ENCODE data around the gene FNDC3A. TPM values are rescaled to one million over a fixed set of nuclear protein-coding genes. Genes with fewer than 3 reads are reported as not detected.
"Not testable (repeated sequence)": the region's sequence is repeated elsewhere in the genome, so short reads cannot be mapped to it uniquely, and the experiment has no call there.

The FNDC3A gene
- total RNA-seq, 1 experiment from 2014 or later = 13.2 TPM

DNA sequence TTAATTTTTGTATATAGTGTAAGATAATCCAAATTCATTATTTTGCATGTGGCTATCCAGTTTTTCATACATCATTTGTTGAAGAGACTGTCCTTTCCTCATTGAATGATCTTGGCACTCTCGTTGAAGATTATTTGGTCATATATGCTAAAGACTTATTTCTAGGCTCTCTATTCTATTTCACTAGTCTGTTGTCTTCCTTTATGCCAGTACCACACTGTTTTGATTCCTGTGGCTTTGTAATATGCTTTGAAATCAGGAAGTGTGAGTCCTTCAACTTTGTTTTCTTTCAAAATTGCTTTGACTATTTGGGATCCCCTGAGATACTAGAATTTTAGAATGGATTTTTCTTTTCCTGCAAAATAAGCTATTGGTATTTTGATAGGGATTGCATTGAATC is 24.5 kb downstream of the FNDC3A start:
- no peak for DNase-seq
- H3K36me3 ChIP-seq = peaks cover 7% of the 10 kb centered on the region; the same call in 1 of the 2 replicates
- H3K9me3 ChIP-seq = peaks cover 11% of the 10 kb centered on the region
- H3K4me3 ChIP-seq = no peak overlapping the region
- H3K27me3 ChIP-seq = no peaks in the 10 kb centered on the region

DNA sequence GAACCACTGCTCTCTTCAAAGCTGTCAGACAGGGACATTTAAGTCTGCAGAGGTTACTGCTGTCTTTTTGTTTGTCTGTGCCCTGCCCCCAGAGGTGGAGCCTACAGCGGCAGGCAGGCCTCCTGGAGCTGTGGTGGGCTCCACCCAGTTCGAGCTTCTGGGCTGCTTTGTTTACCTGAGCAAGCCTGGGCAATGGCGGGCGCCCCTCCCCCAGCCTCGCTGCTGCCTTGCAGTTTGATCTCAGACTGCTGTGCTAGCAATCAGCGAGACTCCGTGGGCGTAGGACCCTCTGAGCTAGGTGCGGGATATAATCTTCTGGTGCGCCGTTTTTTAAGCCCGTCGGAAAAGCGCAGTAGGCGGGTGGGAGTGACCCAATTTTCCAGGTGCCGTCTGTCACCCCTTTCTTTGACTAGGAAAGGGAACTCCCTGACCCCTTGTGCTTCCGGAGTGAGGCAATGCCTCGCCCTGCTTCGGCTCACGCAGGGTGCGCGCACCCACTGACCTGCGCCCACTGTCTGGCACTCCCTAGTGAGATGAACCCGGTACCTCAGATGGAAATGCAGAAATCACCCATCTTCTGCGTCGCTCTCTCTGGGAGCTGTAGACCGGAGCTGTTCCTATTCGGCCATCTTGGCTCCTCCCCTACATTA is 43.4 kb downstream of the FNDC3A start:
- not testable (repeated sequence) for DNase-seq

DNA sequence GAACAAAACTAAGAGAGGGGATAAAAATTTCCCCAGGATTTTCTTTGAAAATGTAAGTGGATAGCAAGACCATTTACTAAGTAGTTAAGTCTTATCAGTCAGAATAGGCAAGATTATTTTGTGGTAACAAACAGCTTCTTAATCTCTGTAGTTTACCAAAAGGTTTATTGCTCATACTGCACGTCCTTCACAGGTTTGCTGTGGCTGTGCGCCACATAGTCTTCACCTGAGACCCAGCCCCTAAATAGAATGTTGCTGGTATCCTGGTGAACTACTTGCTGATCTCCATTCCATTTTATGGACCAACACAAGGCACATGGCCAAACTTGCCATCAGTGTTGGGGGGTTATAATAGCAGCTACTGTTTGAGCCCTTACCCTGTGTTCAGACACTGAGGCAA is 44.6 kb downstream of the FNDC3A start:
- Histone ChIP-seq H3K4me3 (no peak overlapping the region), H3K27me3 (no peaks in the 10 kb centered on the region), H3K9me3 (peaks cover 19% of the 10 kb centered on the region), H3K36me3 (peaks cover 29% of the 10 kb centered on the region)
- no peak for DNase-seq

More for the DNA sequence above, 43.4 kb downstream of the FNDC3A start:
- H3K9me3 ChIP-seq, H3K4me3 ChIP-seq, H3K27me3 ChIP-seq: not testable (repeated sequence)
- peaks cover 19% of the 10 kb centered on the region for H3K36me3 ChIP-seq

DNA sequence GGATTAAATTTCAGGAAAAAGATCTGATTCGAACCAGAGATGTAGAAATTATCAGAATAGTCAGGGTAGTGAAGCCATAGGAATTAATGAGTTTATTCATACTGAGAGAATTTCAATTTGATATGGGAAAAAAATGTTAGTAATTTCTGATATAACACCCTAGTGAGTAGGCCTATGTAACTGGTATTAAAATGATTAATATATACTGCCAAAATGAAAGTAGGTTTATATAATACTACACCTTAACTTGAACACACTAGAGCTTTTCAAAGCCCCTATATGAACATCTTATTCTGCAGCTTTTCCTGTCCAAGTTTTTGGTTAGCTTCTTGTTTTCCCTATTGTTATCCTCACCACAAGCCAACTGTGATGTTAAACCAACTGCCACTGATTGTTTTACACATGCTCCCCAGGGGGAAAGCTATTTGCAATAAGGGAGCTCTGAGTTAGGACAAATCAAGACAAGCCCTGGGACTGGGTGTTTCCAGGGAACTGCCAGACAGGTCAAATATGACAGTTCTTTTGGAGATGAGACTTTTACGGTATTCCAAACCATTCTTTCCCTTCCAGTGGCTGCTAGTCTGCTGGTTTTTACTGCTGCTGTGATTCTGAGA is 45.3 kb downstream of the FNDC3A start:
- Histone ChIP-seq H3K9me3 (peaks cover 21% of the 10 kb centered on the region), H3K4me3 (no peak overlapping the region), H3K36me3 (peaks cover 30% of the 10 kb centered on the region), H3K27me3 (no peaks in the 10 kb centered on the region)
- peak; percentile 9 for DNase-seq

DNA sequence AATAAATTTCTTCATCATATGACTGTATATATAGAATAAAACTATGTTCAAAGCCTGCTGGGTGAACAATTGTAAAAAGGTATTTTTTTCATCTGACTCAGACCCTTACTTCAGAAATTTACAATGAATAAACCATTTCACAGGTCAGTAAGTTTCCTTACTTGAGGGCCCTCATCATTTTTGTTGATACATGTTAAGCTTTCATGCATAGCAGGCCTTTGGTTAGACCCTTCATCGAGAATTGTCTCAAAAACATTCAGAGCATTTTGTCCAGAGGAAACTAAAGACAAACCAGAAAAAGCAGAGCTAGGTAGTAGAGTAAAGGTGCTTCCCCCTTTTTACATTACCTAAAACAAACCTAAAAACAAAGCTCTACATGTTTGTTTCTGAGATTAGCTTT is 46.2 kb downstream of the FNDC3A start:
- H3K36me3 ChIP-seq = peaks cover 30% of the 10 kb centered on the region
- H3K27me3 ChIP-seq = no peaks in the 10 kb centered on the region
- H3K9me3 ChIP-seq = peaks cover 21% of the 10 kb centered on the region
- no peak overlapping the region for H3K4me3 ChIP-seq
- no peak for DNase-seq

DNA sequence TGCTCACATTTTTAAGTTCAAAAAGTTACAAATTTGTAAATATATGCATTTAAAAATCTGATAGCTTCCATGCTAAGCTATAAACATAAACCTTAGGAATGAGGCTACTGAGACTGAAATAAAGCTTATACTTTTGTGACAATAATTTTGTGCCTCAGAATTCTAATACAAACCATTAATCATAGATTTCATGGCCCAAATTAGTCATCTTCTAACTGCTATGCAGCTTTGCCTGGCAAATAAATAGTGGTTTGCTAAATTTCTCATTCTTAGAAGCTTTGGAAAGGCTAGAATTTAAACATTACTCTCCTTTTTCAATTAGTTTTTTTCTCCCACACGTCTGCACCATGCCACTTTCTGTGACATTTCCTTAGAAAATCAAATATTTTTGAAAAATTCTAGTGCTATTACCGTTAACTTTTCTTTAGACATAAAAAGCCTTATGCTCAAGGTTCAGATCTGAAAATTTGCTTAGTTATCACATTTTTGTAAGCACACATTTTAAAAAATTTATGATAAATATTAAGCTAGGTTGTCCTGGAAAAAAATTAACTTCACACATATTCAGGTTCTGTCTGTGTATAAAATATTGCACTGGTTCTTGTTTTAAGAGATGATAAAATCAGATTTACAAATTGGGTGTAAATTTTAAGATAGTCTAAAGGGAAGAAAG is 46.9 kb downstream of the FNDC3A start:
- H3K27me3 ChIP-seq = no peaks in the 10 kb centered on the region
- no peak for DNase-seq
- H3K4me3 ChIP-seq = no peak overlapping the region
- H3K36me3 ChIP-seq = peaks cover 30% of the 10 kb centered on the region
- peaks cover 24% of the 10 kb centered on the region for H3K9me3 ChIP-seq

DNA sequence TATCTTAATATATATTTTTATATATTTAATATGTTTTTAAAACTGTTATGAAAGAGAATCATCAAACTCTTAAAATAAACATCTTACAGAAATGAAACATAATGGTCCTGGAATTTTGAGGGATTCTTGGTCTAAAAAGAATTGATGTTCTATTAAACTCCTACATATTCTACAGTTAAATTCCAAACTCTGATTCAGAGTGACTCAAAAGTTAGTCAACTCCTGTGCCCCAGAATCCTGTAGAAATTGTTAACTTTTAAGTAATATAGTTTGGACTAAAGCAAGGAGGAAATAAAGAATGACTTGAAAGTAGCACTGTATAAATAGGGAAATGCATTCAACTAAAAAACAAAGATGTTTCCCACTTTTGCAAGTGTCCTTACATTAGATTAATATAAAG is 47.7 kb downstream of the FNDC3A start:
- peaks cover 26% of the 10 kb centered on the region for H3K9me3 ChIP-seq
- H3K36me3 ChIP-seq = peaks cover 30% of the 10 kb centered on the region
- DNase-seq = no peak
- H3K27me3 ChIP-seq = no peaks in the 10 kb centered on the region
- no peak overlapping the region for H3K4me3 ChIP-seq

DNA sequence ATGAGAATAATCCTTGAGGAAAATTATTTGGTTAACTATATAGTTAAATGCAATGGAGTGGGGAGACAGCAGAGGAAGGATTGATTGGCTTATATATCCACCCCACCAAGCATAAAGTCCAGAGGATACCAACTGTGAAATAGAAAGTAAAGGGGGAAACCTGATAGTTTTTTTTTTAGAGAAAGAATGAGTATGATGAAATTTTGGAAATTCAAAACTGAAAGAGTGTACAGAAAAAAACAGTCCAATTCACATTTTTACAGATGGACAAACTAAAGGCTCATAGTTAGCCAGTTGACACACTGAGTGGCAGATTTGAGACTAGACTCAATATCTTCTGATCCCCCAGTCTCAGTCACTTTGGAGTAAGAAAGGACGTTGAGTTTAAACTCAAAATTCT is 51.1 kb downstream of the FNDC3A start:
- Histone ChIP-seq H3K36me3 (peaks cover 20% of the 10 kb centered on the region), H3K9me3 (peaks cover 31% of the 10 kb centered on the region), H3K27me3 (no peaks in the 10 kb centered on the region), H3K4me3 (no peak overlapping the region)
- DNase-seq = no peak

DNA sequence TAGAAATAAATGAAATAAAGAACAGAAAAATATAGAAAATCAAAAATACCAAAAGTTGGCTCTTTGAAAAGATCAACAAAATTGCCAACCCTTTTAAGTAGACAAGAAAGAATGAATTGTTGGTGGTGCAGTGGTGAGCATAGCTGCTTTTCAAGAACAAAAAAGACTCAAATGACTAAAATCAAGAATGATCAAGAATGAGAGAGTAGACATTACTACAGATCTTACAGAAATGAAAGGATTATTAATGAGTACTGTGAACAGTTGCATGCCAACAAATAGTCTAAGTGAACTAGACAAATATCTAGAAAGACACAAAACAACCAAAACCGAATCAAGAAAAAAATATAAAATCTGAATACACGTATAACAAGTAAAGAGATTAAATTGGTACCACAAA is 53.9 kb downstream of the FNDC3A start:
- peaks cover 13% of the 10 kb centered on the region for H3K36me3 ChIP-seq
- no peak for DNase-seq
- H3K4me3 ChIP-seq = no peak overlapping the region
- no peaks in the 10 kb centered on the region for H3K27me3 ChIP-seq
- peaks cover 21% of the 10 kb centered on the region for H3K9me3 ChIP-seq

DNA sequence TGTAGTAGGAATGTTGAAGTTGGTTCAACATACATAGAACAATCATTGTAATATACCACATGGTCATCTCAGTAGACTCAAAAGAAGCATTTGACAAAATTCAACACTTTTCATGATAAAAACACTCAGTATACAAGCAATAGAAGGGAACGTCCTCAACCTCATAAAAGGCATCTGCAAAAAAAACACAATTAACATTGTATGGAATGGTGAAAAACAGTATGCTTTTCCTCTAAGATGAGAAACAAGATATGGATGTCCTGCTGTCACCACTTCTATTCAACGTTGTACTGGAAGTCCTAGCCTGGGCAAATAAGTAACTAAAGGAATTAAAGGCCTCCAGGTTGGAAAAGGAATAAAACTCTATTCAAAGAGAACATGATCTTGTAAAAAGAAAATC is 54.5 kb downstream of the FNDC3A start:
- Histone ChIP-seq H3K27me3 (no peaks in the 10 kb centered on the region), H3K9me3 (peaks cover 16% of the 10 kb centered on the region), H3K4me3 (no peak overlapping the region), H3K36me3 (peaks cover 8% of the 10 kb centered on the region)
- no peak for DNase-seq

DNA sequence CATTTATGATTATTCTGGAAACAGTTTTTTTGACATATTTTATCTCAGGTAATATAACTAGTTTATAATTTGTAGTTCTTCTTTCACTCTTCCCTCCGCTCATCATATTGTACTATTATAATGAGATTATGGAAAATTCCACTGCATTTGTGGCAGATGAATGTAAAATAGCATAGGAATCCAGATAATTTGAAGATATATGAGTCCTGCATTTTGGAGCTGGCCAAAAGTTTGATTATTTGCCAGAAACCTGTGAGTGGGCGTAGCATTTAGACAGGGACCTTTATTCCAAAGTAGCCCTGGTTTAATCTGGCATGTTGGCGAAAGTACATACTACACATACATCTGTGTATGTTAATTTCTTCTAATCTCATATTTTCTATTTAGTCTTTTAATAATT is 65.2 kb downstream of the FNDC3A start:
- no peak for DNase-seq
- H3K4me3 ChIP-seq = no peak overlapping the region
- no peaks in the 10 kb centered on the region for H3K27me3 ChIP-seq

DNA sequence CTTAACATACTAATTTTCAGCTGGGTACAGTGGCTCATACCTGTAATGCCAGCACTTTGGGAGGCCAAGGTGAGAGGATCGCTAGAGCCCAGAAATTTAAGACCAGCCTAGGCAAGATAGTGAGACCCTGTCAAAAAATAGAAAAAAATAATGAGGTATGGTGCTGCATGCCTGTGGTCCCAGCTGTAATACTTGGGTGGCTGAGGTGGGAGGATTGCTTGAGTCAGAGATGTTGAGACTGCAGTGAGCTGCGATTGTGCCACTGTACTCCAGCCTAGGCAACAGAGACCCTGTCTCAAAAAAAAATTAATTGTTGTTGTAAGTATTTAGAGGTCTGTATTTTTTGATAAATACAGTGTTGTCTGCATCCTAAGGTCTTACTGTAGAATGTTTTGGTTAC is 66.8 kb downstream of the FNDC3A start:
- no peaks in the 10 kb centered on the region for H3K36me3 ChIP-seq
- H3K4me3 ChIP-seq = no peak overlapping the region
- DNase-seq = no peak
- H3K27me3 ChIP-seq = no peaks in the 10 kb centered on the region
- no peaks in the 10 kb centered on the region for H3K9me3 ChIP-seq

More for the DNA sequence above, 65.2 kb downstream of the FNDC3A start:
- no peaks in the 10 kb centered on the region for H3K36me3 ChIP-seq
- no peaks in the 10 kb centered on the region for H3K9me3 ChIP-seq

DNA sequence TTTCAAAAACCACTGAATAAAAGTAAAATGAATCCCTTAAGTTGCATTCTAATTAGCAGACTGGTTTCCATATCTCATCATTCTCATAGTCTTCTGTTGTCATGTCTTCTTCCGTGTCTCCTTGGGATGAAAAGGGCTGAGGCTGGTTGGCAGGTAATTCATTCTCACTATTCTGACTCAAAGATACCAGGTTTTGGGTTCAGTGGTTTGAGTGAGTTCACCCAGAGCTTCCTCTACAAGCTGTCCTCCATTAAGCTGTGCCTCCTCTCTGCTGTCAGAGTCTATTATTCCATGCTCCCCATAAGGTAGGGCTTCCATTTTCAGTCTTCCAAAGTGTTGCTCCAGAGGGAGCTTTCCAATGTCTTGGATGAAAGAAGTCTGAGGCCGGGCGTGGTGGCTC is 68.3 kb downstream of the FNDC3A start:
- H3K36me3 ChIP-seq = peaks cover 3% of the 10 kb centered on the region; the same call in 1 of the 2 replicates
- H3K9me3 ChIP-seq = no peaks in the 10 kb centered on the region; the same call in 1 of the 2 replicates
- no peak overlapping the region for H3K4me3 ChIP-seq
- DNase-seq = no peak
- no peaks in the 10 kb centered on the region for H3K27me3 ChIP-seq

DNA sequence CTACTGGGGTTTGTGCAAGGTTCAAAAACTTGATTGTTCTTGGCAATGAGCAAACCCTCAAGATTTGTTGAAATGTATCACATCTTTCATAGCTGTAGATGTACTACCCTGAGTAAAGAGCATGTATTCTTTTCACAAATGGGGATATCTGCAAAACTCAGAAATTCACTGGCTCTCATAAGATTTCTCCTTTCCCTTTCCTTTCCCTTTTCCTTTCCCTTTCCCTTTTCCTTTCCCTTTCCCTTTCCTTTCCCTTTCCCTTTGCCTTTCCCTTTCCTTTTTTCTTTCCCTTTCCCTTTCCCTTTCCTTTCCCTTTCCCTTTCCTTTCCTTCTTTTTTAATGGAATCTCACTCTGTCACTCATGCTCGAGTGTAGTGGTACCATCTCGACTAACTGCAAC is 69.1 kb downstream of the FNDC3A start:
- DNase-seq = no peak
- Histone ChIP-seq H3K9me3 (peaks cover 2% of the 10 kb centered on the region; the same call in 1 of the 2 replicates), H3K4me3 (no peak overlapping the region), H3K36me3 (peaks cover 3% of the 10 kb centered on the region; the same call in 1 of the 2 replicates), H3K27me3 (no peaks in the 10 kb centered on the region)

DNA sequence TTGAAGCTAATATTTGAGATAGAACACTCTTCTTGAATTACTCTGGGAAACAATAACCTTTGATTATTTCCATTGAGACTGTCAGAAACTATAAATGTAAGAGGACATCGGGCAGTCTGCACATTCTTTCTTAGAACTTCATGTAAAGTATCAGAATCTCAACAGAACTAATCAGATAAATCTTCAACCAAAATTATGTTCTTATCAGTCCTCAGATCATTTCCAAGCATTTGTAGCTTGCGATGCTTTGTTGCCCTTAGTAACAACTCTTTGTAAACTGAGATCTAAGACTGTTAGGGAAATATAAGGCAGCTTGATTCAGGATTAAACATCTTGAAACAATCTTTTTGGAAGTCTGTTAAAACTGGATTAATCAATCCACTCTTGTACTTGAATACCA is 70.3 kb downstream of the FNDC3A start:
- H3K27me3 ChIP-seq = no peaks in the 10 kb centered on the region
- no peak overlapping the region for H3K4me3 ChIP-seq
- H3K9me3 ChIP-seq = peaks cover 2% of the 10 kb centered on the region; the same call in 1 of the 2 replicates
- peaks cover 3% of the 10 kb centered on the region; the same call in 1 of the 2 replicates for H3K36me3 ChIP-seq
- DNase-seq = no peak

DNA sequence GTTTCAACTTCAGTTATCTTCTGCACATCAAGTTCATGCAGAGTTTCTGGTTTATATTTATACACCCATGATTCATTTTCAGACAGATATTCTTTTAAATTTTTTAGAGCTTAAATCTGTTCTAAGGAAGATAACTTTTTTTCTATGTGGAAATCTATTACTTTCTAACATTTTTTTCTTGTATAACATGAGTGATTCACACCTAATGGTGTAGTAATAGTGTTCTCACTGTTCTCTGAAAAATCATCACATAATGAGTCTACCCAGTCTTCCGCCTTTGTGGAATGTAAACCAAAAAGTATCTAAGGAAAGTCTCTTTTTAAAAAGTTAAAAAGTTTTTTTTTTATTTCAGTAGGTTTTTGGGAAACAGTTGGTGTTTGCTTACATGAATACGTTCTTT is 70.8 kb downstream of the FNDC3A start:
- peaks cover 3% of the 10 kb centered on the region; the same call in 1 of the 2 replicates for H3K36me3 ChIP-seq
- no peaks in the 10 kb centered on the region for H3K27me3 ChIP-seq
- DNase-seq = no peak
- no peak overlapping the region for H3K4me3 ChIP-seq
- H3K9me3 ChIP-seq = peaks cover 2% of the 10 kb centered on the region; the same call in 1 of the 2 replicates

DNA sequence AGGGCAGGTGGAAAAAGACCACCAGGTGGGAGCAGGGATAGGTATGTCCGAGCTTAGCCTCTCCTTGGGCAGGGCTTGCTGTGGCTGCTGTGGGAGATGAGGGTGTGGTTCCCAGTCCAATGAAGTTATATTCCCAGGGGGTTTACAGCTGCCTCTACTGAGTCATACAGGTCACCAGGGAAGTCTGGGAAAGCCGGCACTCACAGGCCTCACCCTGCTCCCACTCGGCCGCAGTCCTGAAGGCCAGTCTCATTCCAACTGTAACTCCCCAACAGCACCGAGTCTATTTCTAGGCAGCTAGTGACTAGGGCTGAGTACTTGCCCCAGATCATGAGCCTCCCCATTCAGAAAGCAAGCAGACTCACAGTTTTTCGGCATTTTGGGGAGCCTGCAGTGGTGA is 77.1 kb downstream of the FNDC3A start:
- Histone ChIP-seq H3K27me3 (no peaks in the 10 kb centered on the region), H3K9me3 (peaks cover 4% of the 10 kb centered on the region), H3K36me3 (peaks cover 3% of the 10 kb centered on the region; the same call in 1 of the 2 replicates), H3K4me3 (no peak overlapping the region)
- DNase-seq = no peak
